22Rv1 (cell line): ENCODE data around the gene SPPL2A.

Experiments
- CTCF ChIP-seq: fragments of 450-650 bp; IDR thresholded peaks from 2 replicates; pipeline ENCODE4 v1.5.1; 2017; ENCODE audit warnings: mild to moderate bottlenecking
- ZFX ChIP-seq: fragments of 450-650 bp; IDR thresholded peaks from 2 replicates; pipeline ENCODE4 v1.6.1; 2017; ENCODE audit warnings: antibody characterized with exemption, borderline replicate concordance

DNA sequence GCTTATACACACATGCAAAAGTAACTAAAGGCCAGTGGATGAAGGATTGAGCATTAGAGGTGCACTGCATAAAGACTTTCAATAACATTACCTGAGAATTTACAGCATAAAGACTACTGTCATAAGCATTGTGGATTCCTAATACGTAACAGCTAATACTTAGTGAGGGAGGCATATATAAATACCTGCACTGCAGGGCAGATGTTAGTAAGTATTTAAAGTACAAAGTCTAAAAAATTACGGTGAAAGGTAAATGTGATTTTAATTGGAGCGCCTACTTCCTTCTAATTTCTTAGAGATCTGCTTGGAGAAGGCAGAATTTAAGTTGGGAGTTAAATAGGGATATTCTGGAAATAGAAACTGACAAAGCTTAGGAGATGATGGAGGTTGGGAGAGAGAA lies 53.5 kb downstream of the SPPL2A start:
- TF ChIP-seq CTCF (no peak), ZFX (no peak)
